Stimulated activated CD4-positive, alpha-beta T cell treated with anti-CD3 and anti-CD28 coated beads, Interleukin-1b, Interleukin-23, amount 100 ng/mL, for 4 hours (primary cell): ENCODE data around the gene RPTOR.

Experiments
- DNase-seq, 2 donors: peaks; one replicate each; pipeline ENCODE4 v3.0.0-alpha.2; 2020; ENCODE audit warnings: low read depth in 2 of 2

Gene RPTOR

GRCh38 chr17:80892019-80892855 lies 347.6 kb downstream of the RPTOR start:
- DNase-seq = peak; percentile 70 to 76

GRCh38 chr17:80892900-80893603 lies 348.4 kb downstream of the RPTOR start:
- DNase-seq = peak; percentile 36 to 50

- DNase-seq = no peak
These were observed 349.2 kb downstream of the RPTOR start for GRCh38 chr17:80893604-80894438.

GRCh38 chr17:80894439-80894721 lies 349.7 kb downstream of the RPTOR start:
- DNase-seq = no peak

GRCh38 chr17:80894726-80895125 lies 350.1 kb downstream of the RPTOR start:
- no peak for DNase-seq

- no peak for DNase-seq
These were observed 350.7 kb downstream of the RPTOR start for GRCh38 chr17:80895366-80895765.

GRCh38 chr17:80898716-80899115 lies 354.1 kb downstream of the RPTOR start:
- DNase-seq = no peak

GRCh38 chr17:80899402-80900268 lies 355.0 kb downstream of the RPTOR start:
- DNase-seq = peak; percentile 69 to 76

GRCh38 chr17:80901319-80901718 lies 356.7 kb downstream of the RPTOR start:
- DNase-seq = no peak

GRCh38 chr17:80902197-80902962 lies 357.7 kb downstream of the RPTOR start:
- DNase-seq = no peak

GRCh38 chr17:80902963-80903611 lies 358.4 kb downstream of the RPTOR start:
- DNase-seq = no peak

GRCh38 chr17:80904036-80904753 lies 359.6 kb downstream of the RPTOR start:
- no peak for DNase-seq

GRCh38 chr17:80905586-80906230 lies 361.1 kb downstream of the RPTOR start:
- no peak for DNase-seq

GRCh38 chr17:80906364-80907259 lies 362.0 kb downstream of the RPTOR start:
- no peak for DNase-seq

GRCh38 chr17:80907281-80907680 lies 362.6 kb downstream of the RPTOR start:
- no peak for DNase-seq

GRCh38 chr17:80908211-80908610 lies 363.6 kb downstream of the RPTOR start:
- no peak for DNase-seq

- DNase-seq = no peak
These were observed 364.1 kb downstream of the RPTOR start for GRCh38 chr17:80908776-80909175.

- no peak for DNase-seq
These were observed 365.0 kb downstream of the RPTOR start for GRCh38 chr17:80909635-80910034.
